H9 (cell line): Measurements from ENCODE around the gene MRPL23. TPM values are rescaled to one million over a fixed set of nuclear protein-coding genes. Genes with fewer than 3 reads are reported as not detected.

Experiments used
- DNase-seq: peaks from one replicate; pipeline ENCODE4 v3.0.0-alpha.2; 2017
- H2AFZ ChIP-seq: one replicate; pipeline ENCODE4 v1.6.1; 2013; ENCODE audit warnings: mild to moderate bottlenecking, low read length, control low read depth, moderate library complexity
- H2AK5ac ChIP-seq: 2 replicates; pipeline ENCODE4 v1.6.1; 2013; ENCODE audit warnings: low read length, control low read depth, mixed read lengths; ENCODE audit not compliant: insufficient read length
- H2BK120ac ChIP-seq: one replicate; pipeline ENCODE4 v1.6.1; 2013; ENCODE audit warnings: low read depth, mild to moderate bottlenecking, low read length, control low read depth, inconsistent platforms; ENCODE audit not compliant: poor library complexity, severe bottlenecking
- H2BK12ac ChIP-seq: 2 replicates; pipeline ENCODE4 v1.6.1; 2013; ENCODE audit warnings: low read length, control low read depth, mixed read lengths, low read depth; ENCODE audit not compliant: insufficient read length
- H2BK15ac ChIP-seq: 2 replicates; pipeline ENCODE4 v1.6.1; 2013; ENCODE audit warnings: low read depth, low read length, control low read depth
- H2BK20ac ChIP-seq: one replicate; pipeline ENCODE4 v1.6.1; 2013; ENCODE audit warnings: low read depth, mild to moderate bottlenecking, low read length, control low read depth, inconsistent platforms; ENCODE audit not compliant: poor library complexity, severe bottlenecking
- H2BK5ac ChIP-seq: 2 replicates; pipeline ENCODE4 v1.6.1; 2013; ENCODE audit warnings: low read length, control low read depth, mixed read lengths; ENCODE audit not compliant: insufficient read length
- H3K14ac ChIP-seq: 2 replicates; pipeline ENCODE4 v1.6.1; 2013; ENCODE audit warnings: low read length, control low read depth; ENCODE audit not compliant: insufficient read depth
- H3K18ac ChIP-seq: 2 replicates; pipeline ENCODE4 v1.6.1; 2013; ENCODE audit warnings: low read depth, mild to moderate bottlenecking, mixed read lengths, low read length, control low read depth; ENCODE audit not compliant: insufficient read length
- H3K23ac ChIP-seq: 2 replicates; pipeline ENCODE4 v1.6.1; 2013; ENCODE audit warnings: low read length, control low read depth, mixed read lengths, low read depth; ENCODE audit not compliant: insufficient read length
- H3K23me2 ChIP-seq: 2 replicates; pipeline ENCODE4 v1.6.1; 2013; ENCODE audit warnings: low read depth, mild to moderate bottlenecking, mixed read lengths, low read length, control low read depth; ENCODE audit not compliant: insufficient read length, poor library complexity, severe bottlenecking
- H3K27ac ChIP-seq: 2 replicates; pipeline ENCODE4 v1.5.1; 2013; ENCODE audit warnings: low read length, control low read depth, mixed read lengths, low read depth; ENCODE audit not compliant: insufficient read length
- H3K27me3 ChIP-seq: 2 replicates; pipeline ENCODE4 v1.6.1; 2013; ENCODE audit warnings: low read length, control low read depth, inconsistent platforms; ENCODE audit not compliant: insufficient read depth
- H3K4ac ChIP-seq: 2 replicates; pipeline ENCODE4 v1.6.1; 2013; ENCODE audit warnings: low read depth, mild to moderate bottlenecking, control low read depth, inconsistent platforms, low read length, moderate library complexity
- H3K4me1 ChIP-seq: 2 replicates; pipeline ENCODE4 v1.6.1; 2013; ENCODE audit warnings: low read length, control low read depth, inconsistent platforms; ENCODE audit not compliant: insufficient read depth
- H3K4me2 ChIP-seq: 2 replicates; pipeline ENCODE4 v1.6.1; 2013; ENCODE audit warnings: low read length, control low read depth, mixed read lengths; ENCODE audit not compliant: insufficient read length, insufficient read depth
- H3K56ac ChIP-seq: 2 replicates; pipeline ENCODE4 v1.6.1; 2013; ENCODE audit warnings: low read depth, mild to moderate bottlenecking, mixed read lengths, low read length, control low read depth; ENCODE audit not compliant: insufficient read length
- H3K79me1 ChIP-seq: 2 replicates; pipeline ENCODE4 v1.6.1; 2013; ENCODE audit warnings: low read depth, mild to moderate bottlenecking, moderate library complexity, low read length, control low read depth, inconsistent platforms; ENCODE audit not compliant: insufficient read depth, poor library complexity, severe bottlenecking
- H3K79me2 ChIP-seq: 2 replicates; pipeline ENCODE4 v1.6.1; 2013; ENCODE audit warnings: low read length, control low read depth, inconsistent platforms; ENCODE audit not compliant: insufficient read depth
- H3K9ac ChIP-seq: 2 replicates; pipeline ENCODE4 v1.6.1; 2013; ENCODE audit warnings: low read length, control low read depth, mixed read lengths; ENCODE audit not compliant: insufficient read length; ENCODE audit errors: extremely low read depth
- H3K9me3 ChIP-seq: one replicate; pipeline ENCODE4 v1.6.1; 2013; ENCODE audit warnings: low read depth, low read length, inconsistent platforms; ENCODE audit not compliant: control insufficient read depth
- H3T11ph ChIP-seq: one replicate; pipeline ENCODE4 v1.6.1; 2013; ENCODE audit warnings: mild to moderate bottlenecking, low read length, control low read depth, inconsistent platforms
- H4K20me1 ChIP-seq: one replicate; pipeline ENCODE4 v1.6.1; 2013; ENCODE audit not compliant: control insufficient read depth, insufficient read length, insufficient read depth
- H4K5ac ChIP-seq: 2 replicates; pipeline ENCODE4 v1.6.1; 2013; ENCODE audit warnings: low read depth, mild to moderate bottlenecking, mixed read lengths, low read length, control low read depth; ENCODE audit not compliant: insufficient read length
- H4K8ac ChIP-seq: replicated peaks from 2 replicates; pipeline ENCODE4 v1.6.1; 2013; ENCODE audit warnings: low read length, control low read depth, mixed read lengths, low read depth; ENCODE audit not compliant: insufficient read length
- H4K91ac ChIP-seq: 2 replicates; pipeline ENCODE4 v1.6.1; 2013; ENCODE audit warnings: low read depth, mild to moderate bottlenecking, moderate library complexity, mixed read lengths, low read length, control low read depth; ENCODE audit not compliant: insufficient read length
- H3K27ac Mint-ChIP-seq, 3 experiments: 2 replicates in 2 of 3; 3 replicates in 1 of 3; pipeline ENCODE4 v1.8.0; 2020 to 2021; ENCODE audit warnings: mixed read lengths in 3 of 3, mild to moderate bottlenecking in 1 of 3, moderate library complexity in 1 of 3
- H3K27me3 Mint-ChIP-seq: 2 replicates; pipeline ENCODE4 v1.8.0; 2021; ENCODE audit warnings: low read depth, mild to moderate bottlenecking, moderate library complexity, mixed read lengths
- H3K36me3 Mint-ChIP-seq, 3 experiments: 2 replicates in 2 of 3; 3 replicates in 1 of 3; pipeline ENCODE4 v1.8.0; 2020 to 2021; ENCODE audit warnings: low read depth in 3 of 3, mixed read lengths in 3 of 3; ENCODE audit not compliant: insufficient read depth in 1 of 3
- H3K4me1 Mint-ChIP-seq, 2 experiments: 2 replicates each; pipeline ENCODE4 v1.8.0; 2020; ENCODE audit warnings: mixed read lengths in 2 of 2
- H3K4me3 Mint-ChIP-seq, 2 experiments: 2 replicates in 1 of 2; 3 replicates in 1 of 2; pipeline ENCODE4 v1.8.0; 2020 to 2021; ENCODE audit warnings: mild to moderate bottlenecking in 2 of 2, mixed read lengths in 2 of 2, moderate library complexity in 1 of 2
- H3K9me3 Mint-ChIP-seq, 2 experiments: 2 replicates in 1 of 2; 3 replicates in 1 of 2; pipeline ENCODE4 v1.8.0; 2020; ENCODE audit warnings: mild to moderate bottlenecking in 2 of 2, mixed read lengths in 2 of 2, moderate library complexity in 1 of 2
- CTCF ChIP-seq: fragments of 200-600 bp; sonication (generic); conservative IDR thresholded peaks from 3 replicates; pipeline ENCODE4 v1.8.0; 2021; ENCODE audit warnings: antibody characterized with exemption, mild to moderate bottlenecking
- WGBS: extraction: QIAGEN DNeasy Blood & Tissue Kit; methylation state at CpG from one replicate; pipeline ENCODE4 v1.1.7; 2013; ENCODE audit warnings: missing lambda C conversion rate, low lambda C conversion rate, mixed read lengths; ENCODE audit not compliant: insufficient read length; ENCODE audit errors: extremely low coverage; 5-methylcytosine and 5-hydroxymethylcytosine counted together
- total RNA-seq: library from RNA; stranded (reverse); gene quantifications from 2 replicates; pipeline ENCODE4 v1.2.1, GENCODE V29; 2021

The MRPL23 gene
- total RNA-seq, 1 experiment from 2014 or later = 67.3 TPM

DNA sequence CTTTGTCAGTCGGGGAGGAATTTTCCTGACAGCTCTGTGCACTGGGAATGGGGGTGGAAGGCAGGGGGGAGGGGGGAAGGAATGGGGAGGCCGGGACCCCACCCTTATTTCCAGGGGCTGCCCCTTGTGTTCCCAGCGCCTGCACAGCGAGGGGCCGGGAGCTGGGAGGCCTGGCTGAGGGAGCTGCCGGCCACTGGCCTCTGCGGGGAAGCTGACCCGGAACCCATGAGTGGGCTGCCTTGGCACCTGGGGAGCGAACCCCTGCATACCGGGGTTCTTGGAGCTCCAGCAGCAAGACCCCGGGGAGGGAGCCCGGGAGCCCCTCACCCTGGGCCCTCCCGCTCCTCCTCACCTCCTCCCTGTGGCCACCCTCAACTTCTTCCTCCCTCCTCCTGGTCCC lies 47.0 kb downstream of the MRPL23 start:
- Histone ChIP-seq H2BK15ac (no peak overlapping the region), H4K8ac (no peak overlapping the region), H3K18ac (no peak overlapping the region), H4K20me1 (no peaks in the 10 kb centered on the region), H2AFZ (no peak overlapping the region), H3K27me3 (no peaks in the 10 kb centered on the region), H3K14ac (no peak overlapping the region), H3K9me3 (no peaks in the 10 kb centered on the region), H2AK5ac (no peak overlapping the region), H3K79me2 (no peaks in the 10 kb centered on the region), H3K9ac (no peak overlapping the region), H3K23ac (no peak overlapping the region), H3K56ac (no peak overlapping the region), H4K5ac (no peak overlapping the region), H2BK120ac (no peak overlapping the region), H4K91ac (no peak overlapping the region), H3K4ac (no peak overlapping the region), H2BK20ac (no peak overlapping the region), H2BK12ac (no peak overlapping the region), H3K27ac (no peak overlapping the region), H3K79me1 (no peaks in the 10 kb centered on the region), H2BK5ac (no peak overlapping the region), H3T11ph (no peak overlapping the region), H3K23me2 (no peaks in the 10 kb centered on the region), H3K4me1 (no peaks in the 10 kb centered on the region), H3K4me2 (no peak overlapping the region)
- Mint-ChIP-seq H3K4me1 (no peaks in the 10 kb centered on the region; a peak in 1 of 4 replicates), H3K27me3 (no peaks in the 10 kb centered on the region), H3K9me3 (no peaks in the 10 kb centered on the region), H3K4me3 (no peak overlapping the region), H3K27ac (no peak overlapping the region), H3K36me3 (no peaks in the 10 kb centered on the region)
- DNase-seq = no peak
- no CpG with 5 or more reads among the region's 13 CpGs for WGBS
- TF ChIP-seq CTCF = no peak
